Osteoblast (primary cell): Measurements from ENCODE around the gene EPN3. TPM values are rescaled to one million over a fixed set of nuclear protein-coding genes. Genes with fewer than 3 reads are reported as not detected.
A peak's percentile ranks its signal among the peaks of the same experiment; 100 is the strongest.

Experiments used
- DNase-seq: peaks from one replicate; pipeline ENCODE4 v3.0.0; 2011; ENCODE audit warnings: low spot score, mixed read lengths; ENCODE audit not compliant: insufficient read length; ENCODE audit errors: missing footprints
- H2AFZ ChIP-seq: 2 replicates; pipeline ENCODE4 v1.6.0; 2011; ENCODE audit warnings: mild to moderate bottlenecking, low read length
- H3K27ac ChIP-seq: 2 replicates; pipeline ENCODE4 v1.5.1; 2011; ENCODE audit warnings: mild to moderate bottlenecking, low read depth, low read length, moderate library complexity
- H3K27me3 ChIP-seq: 2 replicates; pipeline ENCODE4 v1.6.0; 2012; ENCODE audit warnings: mild to moderate bottlenecking, control low read depth, inconsistent platforms, low read length, moderate library complexity; ENCODE audit not compliant: insufficient read depth
- H3K36me3 ChIP-seq: 2 replicates; pipeline ENCODE4 v1.5.1; 2011; ENCODE audit warnings: mild to moderate bottlenecking, low read length, control low read depth, moderate library complexity; ENCODE audit not compliant: insufficient read depth
- H3K4me1 ChIP-seq: 2 replicates; pipeline ENCODE4 v1.5.1; 2011; ENCODE audit warnings: mild to moderate bottlenecking, low read length, control low read depth, moderate library complexity; ENCODE audit not compliant: insufficient read depth
- H3K4me2 ChIP-seq: 2 replicates; pipeline ENCODE4 v1.6.0; 2011; ENCODE audit warnings: mild to moderate bottlenecking, low read length; ENCODE audit not compliant: insufficient read depth
- H3K4me3 ChIP-seq: fragments of 200-600 bp; sonication (generic); 3 replicates; pipeline ENCODE4 v1.5.1; 2012; ENCODE audit warnings: mild to moderate bottlenecking, low read length, inconsistent platforms; ENCODE audit not compliant: insufficient read depth
- H3K79me2 ChIP-seq: 2 replicates; pipeline ENCODE4 v1.6.0; 2012; ENCODE audit warnings: mild to moderate bottlenecking, low read length, control low read depth, inconsistent platforms; ENCODE audit not compliant: insufficient read depth
- H3K9me3 ChIP-seq: 2 replicates; pipeline ENCODE4 v1.5.1; 2011; ENCODE audit warnings: low read depth, low read length, control low read depth
- H4K20me1 ChIP-seq: 2 replicates; pipeline ENCODE4 v1.6.0; 2012; ENCODE audit warnings: mild to moderate bottlenecking, low read length, control low read depth; ENCODE audit not compliant: insufficient read depth
- CTCF ChIP-seq: IDR thresholded peaks from 2 replicates; pipeline ENCODE4 v1.5.1; 2011; ENCODE audit warnings: mild to moderate bottlenecking, low read depth, low read length, moderate library complexity; ENCODE audit errors: extremely low read depth
- total RNA-seq: library from RNA; depleted of rRNA; stranded (reverse); fragments of >200 nt; gene quantifications from 2 replicates; pipeline ENCODE4 v1.2.3, GENCODE V29; 2012

EPN3 gene
- total RNA-seq, 1 donor = not detected

GRCh38 chr17:50541402-50541715, 8.8 kb downstream of the EPN3 start:
- Histone ChIP-seq H3K27me3 (no peaks in the 10 kb centered on the region), H4K20me1 (no peaks in the 10 kb centered on the region), H3K4me2 (peak overlapping the region; percentile 92), H3K4me1 (peaks cover 13% of the 10 kb centered on the region), H2AFZ (peak overlapping the region; percentile 89), H3K4me3 (peak overlapping the region; percentile 76), H3K9me3 (no peaks in the 10 kb centered on the region), H3K36me3 (no peaks in the 10 kb centered on the region), H3K79me2 (no peaks in the 10 kb centered on the region), H3K27ac (peak overlapping the region; percentile 37)
- DNase-seq = no peak
- TF ChIP-seq CTCF = no peak

- Histone ChIP-seq H4K20me1 (no peaks in the 10 kb centered on the region), H3K79me2 (no peaks in the 10 kb centered on the region), H3K27me3 (no peaks in the 10 kb centered on the region), H3K27ac (peak overlapping the region; percentile 37), H3K4me1 (peaks cover 13% of the 10 kb centered on the region), H2AFZ (peak overlapping the region; percentile 98), H3K4me3 (peak overlapping the region; percentile 76), H3K36me3 (no peaks in the 10 kb centered on the region), H3K4me2 (peak overlapping the region; percentile 92), H3K9me3 (no peaks in the 10 kb centered on the region)
- DNase-seq = peak; percentile 100
- TF ChIP-seq CTCF = peak; percentile 14
Observed at GRCh38 chr17:50541716-50542688, 9.5 kb downstream of the EPN3 start.

GRCh38 chr17:50542795-50543774, 10.6 kb downstream of the EPN3 start:
- Histone ChIP-seq H3K9me3 (no peaks in the 10 kb centered on the region), H3K36me3 (no peaks in the 10 kb centered on the region), H3K79me2 (peaks cover 8% of the 10 kb centered on the region), H3K4me1 (peaks cover 19% of the 10 kb centered on the region), H2AFZ (no peak overlapping the region), H4K20me1 (no peaks in the 10 kb centered on the region), H3K4me3 (peak overlapping the region; percentile 76), H3K27me3 (no peaks in the 10 kb centered on the region), H3K4me2 (peak overlapping the region; percentile 92), H3K27ac (no peak overlapping the region)
- no peak for DNase-seq
- no peak for TF ChIP-seq CTCF
